ENCODE measurements around the gene SNX2. TPM values are rescaled to one million over a fixed set of nuclear protein-coding genes. Genes with fewer than 3 reads are reported as not detected.

SNX2 gene
- total and polyA plus RNA-seq, 9 of the 15 experiments (the other 6 are each of a cell fraction or from before 2014, with no cell fraction given) = 35.2 to 86.0 (median 58.1) TPM

- TF ChIP-seq TAF9B (IDR thresholded peaks at IDR 0.05; ENCODE audit: partially characterized antibody) = peak; percentile 69
- no peak for TF ChIP-seq NR2C2 (CRISPR knock-in tag; IDR thresholded peaks at IDR 0.05)
- TF ChIP-seq NR2C2 (tag; IDR thresholded peaks at IDR 0.05) = peak; percentile 5; the same call in 1 of the 2 replicates
- TF ChIP-seq FOXP1 (CRISPR knock-in tag; IDR thresholded peaks at IDR 0.05) = no peak
- no peak for TF ChIP-seq GTF2B (IDR thresholded peaks at IDR 0.05; ENCODE audit: extremely low read depth, insufficient read length)
- TF ChIP-seq ZNF785 (CRISPR knock-in tag; IDR thresholded peaks at IDR 0.05) = no peak
- peak in 1 of 2 experiments; percentile 84; a peak in 2 of 4 replicates for TF ChIP-seq ZNF639 (CRISPR knock-in tag; conservative IDR thresholded peaks at IDR 0.05 in 1 of 2, IDR thresholded peaks at IDR 0.05 in 1 of 2)
- TF ChIP-seq HNRNPUL1 (IDR thresholded peaks at IDR 0.05; ENCODE audit: low read length) = no peak
- no peak for TF ChIP-seq PCBP2 (IDR thresholded peaks at IDR 0.05; ENCODE audit: low read depth, low read length, poor library complexity, severe bottlenecking)
- peak; percentile 80 for TF ChIP-seq GABPA (tag; conservative IDR thresholded peaks at IDR 0.05; ENCODE audit: low read depth)
- TF ChIP-seq FOXJ2 (tag; IDR thresholded peaks at IDR 0.05) = no peak
- TF ChIP-seq ZNF584 (CRISPR knock-in tag; IDR thresholded peaks at IDR 0.05; ENCODE audit: low read depth) = no peak
- TF ChIP-seq SMAD4 (CRISPR knock-in tag; conservative IDR thresholded peaks at IDR 0.05) = peak; percentile 77
- peak; percentile 61; the same call in 1 of the 2 replicates for TF ChIP-seq MYC (IDR thresholded peaks at IDR 0.05; ENCODE audit: low read depth, low read length)
- no peak for TF ChIP-seq MYC (CRISPR knock-in tag; IDR thresholded peaks at IDR 0.05; ENCODE audit: borderline replicate concordance, low read depth)
- TF ChIP-seq E2F8 (IDR thresholded peaks at IDR 0.05; ENCODE audit: low read depth, partially characterized antibody) = no peak
- TF ChIP-seq ZC3H4 (CRISPR knock-in tag; IDR thresholded peaks at IDR 0.05; ENCODE audit: borderline replicate concordance) = no peak
- no peak for TF ChIP-seq ZNF146 (CRISPR knock-in tag; IDR thresholded peaks at IDR 0.05; ENCODE audit: unreplicated experiment)
- 0 out of 2 replicates have a peak, but pooled peaks have one; percentile 11 for TF ChIP-seq ZNF384 (IDR thresholded peaks at IDR 0.05; ENCODE audit: low read depth, low read length)
- peak; percentile 86 for TF ChIP-seq CXXC5 (CRISPR knock-in tag; IDR thresholded peaks at IDR 0.05)
- TF ChIP-seq GMEB1 (CRISPR knock-in tag; IDR thresholded peaks at IDR 0.05) = no peak
These were observed 70.6 kb downstream of the SNX2 start, which contains the start of gene SNX24 (continued) for GRCh38 chr5:122845229-122846050.

All from K562 (cell line).